HepG2 (cell line): ENCODE results near the gene BLMH. TPM values are rescaled to one million over a fixed set of nuclear protein-coding genes. Genes with fewer than 3 reads are reported as not detected.

Source experiments
- ATAC-seq: fragments of 200-7000 bp; cut with Tn5 transposase; 3 replicates; pipeline ENCODE4 v1.9.1; 2020; ENCODE audit warnings: mild to moderate bottlenecking, moderate library complexity
- BruUV-seq: library from RNA; stranded (reverse); fragments of 400-500 nt; replicated peaks from 2 replicates; lab custom pipeline; 2021; lab: Mats Ljungman, UMichigan
- CTCF ChIA-PET: fragments of 300-600 bp; formaldehyde crosslinking; extraction: SDS; loops from one replicate; lab custom pipeline; 2021; ENCODE audit warnings: low total read pairs, inconsistent platforms, low intra/inter-chr PET ratio; lab: Yijun Ruan, JAX
- POLR2A ChIA-PET: fragments of 350-600 bp; sonication (Branson Sonifier 250); formaldehyde crosslinking; loops from one replicate; lab custom pipeline; 2020; ENCODE audit warnings: antibody characterized with exemption, inconsistent platforms; lab: Yijun Ruan, JAX
- DNase-seq: peaks from one replicate; pipeline ENCODE4 v3.0.0-alpha.2; 2015; ENCODE audit warnings: low spot score
- FAIRE-seq: peaks from 3 replicates; lab custom pipeline; 2011; peaks lifted over from hg19 to GRCh38; lab: Jason Lieb, UNC
- H2AFZ ChIP-seq: one replicate; pipeline ENCODE4 v1.6.1; 2011; ENCODE audit warnings: low read length, inconsistent platforms
- H3K27ac ChIP-seq: fragments of 300-600 bp; 3 replicates; pipeline ENCODE4 v1.8.0; 2011; ENCODE audit warnings: mixed run types, mild to moderate bottlenecking, mixed read lengths, low read length, inconsistent platforms; ENCODE audit not compliant: insufficient read depth; ENCODE audit errors: extremely low read length
- H3K27me3 ChIP-seq, 2 experiments: fragments of 200-600 bp in 1 of 2; 2 replicates in 1 of 2; 3 replicates in 1 of 2; pipeline versions ENCODE4 v1.6.0 to v1.8.0; 2011; ENCODE audit warnings: low read length in 2 of 2, mild to moderate bottlenecking in 2 of 2, moderate library complexity in 2 of 2, inconsistent platforms in 1 of 2; ENCODE audit not compliant: insufficient read depth in 2 of 2, control insufficient read depth in 1 of 2
- H3K36me3 ChIP-seq, 2 experiments: fragments of 200-600 bp in 1 of 2; replicated peaks in 1 of 2; 2 replicates in 1 of 2; 3 replicates in 1 of 2; pipeline versions ENCODE4 v1.5.1 to v1.8.0; 2011; ENCODE audit warnings: low read length in 2 of 2, inconsistent platforms in 1 of 2; ENCODE audit not compliant: insufficient read depth in 2 of 2, control insufficient read depth in 1 of 2
- H3K4me1 ChIP-seq: 2 replicates; pipeline ENCODE4 v1.5.1; 2012; ENCODE audit warnings: low read length, inconsistent platforms; ENCODE audit not compliant: insufficient read depth
- H3K4me2 ChIP-seq: 2 replicates; pipeline ENCODE4 v1.6.0; 2011; ENCODE audit warnings: low read depth, low read length, inconsistent platforms
- H3K4me3 ChIP-seq, 3 experiments: fragments of 200-600 bp in 1 of 3; sonication (generic), shearing (Covaris generic) in 1 of 3; replicated peaks in 1 of 3; 2 replicates each; pipeline ENCODE4 v1.5.1; 2011 to 2016; ENCODE audit warnings: low read length in 3 of 3, inconsistent platforms in 2 of 3, low read depth in 2 of 3, mild to moderate bottlenecking in 2 of 3, control low read depth in 1 of 3, mixed read lengths in 1 of 3; ENCODE audit not compliant: insufficient read depth in 1 of 3
- H3K79me2 ChIP-seq: one replicate; pipeline ENCODE4 v1.6.1; 2011; ENCODE audit warnings: low read length, inconsistent platforms; ENCODE audit not compliant: insufficient read depth
- H3K9ac ChIP-seq: 2 replicates; pipeline ENCODE4 v1.6.0; 2011; ENCODE audit warnings: mild to moderate bottlenecking, low read depth, low read length, inconsistent platforms; ENCODE audit not compliant: insufficient read depth
- H3K9me3 ChIP-seq: 2 replicates; pipeline ENCODE4 v1.5.1; 2012; ENCODE audit warnings: mild to moderate bottlenecking, low read length
- H4K20me1 ChIP-seq: 2 replicates; pipeline ENCODE4 v1.6.0; 2011; ENCODE audit warnings: inconsistent platforms, mild to moderate bottlenecking, low read length, moderate library complexity; ENCODE audit not compliant: insufficient read depth
- ELF1 ChIP-seq: sonication (generic); formaldehyde crosslinking; IDR thresholded peaks from 2 replicates; pipeline ENCODE4 v1.4.0; 2020; ENCODE audit warnings: missing genetic modification reagents
- HHEX ChIP-seq: IDR thresholded peaks from 2 replicates; pipeline ENCODE4 v1.6.1; 2016; ENCODE audit warnings: control low read depth
- ISL2 ChIP-seq: sonication (generic); formaldehyde crosslinking; IDR thresholded peaks from 2 replicates; pipeline ENCODE4 v1.5.0; 2020; ENCODE audit warnings: missing genetic modification reagents
- KAT7 ChIP-seq: IDR thresholded peaks from 2 replicates; pipeline ENCODE4 v1.6.1; 2018; ENCODE audit warnings: borderline replicate concordance, missing compliant biosample characterization
- KDM5B ChIP-seq: sonication (generic); formaldehyde crosslinking; IDR thresholded peaks from 2 replicates; pipeline ENCODE4 v1.4.0; 2020; ENCODE audit warnings: missing genetic modification reagents, mild to moderate bottlenecking, borderline replicate concordance
- KLF16 ChIP-seq, 2 experiments: sonication (generic) in 1 of 2; formaldehyde crosslinking in 1 of 2; IDR thresholded peaks; 2 replicates each; pipeline versions ENCODE4 v1.6.1 to v1.8.0; 2016 to 2023; ENCODE audit warnings: missing genetic modification reagents in 2 of 2, missing compliant biosample characterization in 1 of 2
- ONECUT2 ChIP-seq: sonication (generic); formaldehyde crosslinking; IDR thresholded peaks from 2 replicates; pipeline ENCODE4 v1.4.0; 2020; ENCODE audit warnings: missing genetic modification reagents
- PCBP2 ChIP-seq: fragments of 200-400 bp; formaldehyde crosslinking; optimal IDR thresholded peaks from 2 replicates; pipeline ENCODE3; 2018; ENCODE audit warnings: low read length, low read depth; ENCODE audit not compliant: poor library complexity, severe bottlenecking
- ZMYM3 ChIP-seq: sonication (generic); formaldehyde crosslinking; IDR thresholded peaks from 2 replicates; pipeline ENCODE4 v1.5.1; 2020; ENCODE audit warnings: mild to moderate bottlenecking, missing genetic modification reagents
- ZNF280B ChIP-seq: sonication (generic); formaldehyde crosslinking; IDR thresholded peaks from 2 replicates; pipeline ENCODE4 v1.5.0; 2020; ENCODE audit warnings: missing genetic modification reagents, mild to moderate bottlenecking, borderline replicate concordance
- ZNF883 ChIP-seq: sonication (generic); formaldehyde crosslinking; IDR thresholded peaks from 2 replicates; pipeline ENCODE4 v1.5.1; 2020; ENCODE audit warnings: mild to moderate bottlenecking, missing genetic modification reagents; ENCODE audit errors: not compliant biosample characterization
- ZNF891 ChIP-seq: sonication (generic); formaldehyde crosslinking; IDR thresholded peaks from 2 replicates; pipeline ENCODE4 v1.5.0; 2020; ENCODE audit warnings: mild to moderate bottlenecking, missing genetic modification reagents
- WGBS: methylation state at CpG from one replicate; pipeline ENCODE4 v1.1.6; 2017; ENCODE audit warnings: low lambda C conversion rate; 5-methylcytosine and 5-hydroxymethylcytosine counted together
- in situ Hi-C: cut with HindIII; loops from 2 replicates; pipeline ENCODE4 v1.10.0; 2017; ENCODE audit warnings: low pct_unique_long_range_greater_than_20kb; ENCODE audit not compliant: extremely low pct_ligation_motif_present
- intact Hi-C: fragments of 100-400 bp; cut with micrococcal nuclease; formaldehyde crosslinking; loops from one replicate; pipeline ENCODE4 v1.10.0; 2022; ENCODE audit not compliant: unreplicated experiment
- polyA plus RNA-seq, 8 experiments: library from polyadenylated mRNA; depleted of rRNA in 3 of 8; stranded (reverse) in 7 of 8; unstranded in 1 of 8; fragments of >200 nt; fragmentation: Illumina TruSeq in 4 of 8; extraction: Trizol in 4 of 8; gene quantifications; 2 replicates each; pipeline versions ENCODE4 v1.2.1 to v1.2.3, GENCODE V29; 2011 to 2016; ENCODE audit warnings: low read depth in 4 of 8, missing spikeins in 1 of 8, mixed read lengths in 1 of 8; ENCODE audit not compliant: insufficient read depth in 1 of 8
- total RNA-seq, 5 experiments: library from RNA; depleted of rRNA; stranded (reverse); fragments of >200 nt; fragmentation: Illumina TruSeq; extraction: Trizol; gene quantifications; 2 replicates each; pipeline ENCODE4 v1.2.3, GENCODE V29; 2016; ENCODE audit warnings: low read depth in 1 of 5
- TF ChIP-seq, protein P1 (sequence below): sonication (generic); formaldehyde crosslinking; IDR thresholded peaks from 2 replicates; pipeline ENCODE4 v1.8.0; 2022; ENCODE audit warnings: mild to moderate bottlenecking, missing genetic modification reagents, moderate library complexity

The BLMH gene
- total and polyA plus RNA-seq, 2 of the 13 experiments (the other 11 are each of a cell fraction or from before 2014, with no cell fraction given) = 12.1 to 41.0 TPM

DNA sequence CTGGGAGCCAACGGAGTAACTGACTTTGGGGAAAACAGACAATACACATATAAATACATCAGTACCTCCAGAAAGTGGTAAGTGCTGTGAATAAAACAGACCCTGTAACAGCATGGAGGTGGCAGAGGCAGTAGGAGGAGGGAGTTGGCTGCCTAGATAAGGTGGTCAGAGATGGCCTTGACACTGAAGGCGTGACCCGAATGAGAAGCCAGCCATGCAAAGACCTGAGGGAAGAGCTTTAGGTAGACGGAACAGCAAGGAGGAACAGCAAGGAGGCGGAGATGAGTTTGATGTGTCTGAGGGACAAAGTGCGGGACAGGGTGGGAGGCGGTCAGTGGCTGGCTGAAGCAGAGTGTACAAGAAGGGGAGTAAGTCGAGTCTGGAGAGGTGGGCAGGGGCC lies 48.2 kb downstream of the BLMH start:
- WGBS = 76% methylated on average over 8 of the region's 8 CpGs
- in situ Hi-C loops (no loop called here), intact Hi-C loops (no loop called here)
- ChIA-PET CTCF (no interaction called here), POLR2A (no interaction called here)
- ATAC-seq (no peak), FAIRE-seq (no peak), DNase-seq (no peak)
- H3K27ac ChIP-seq = no peak overlapping the region
- no peak overlapping the region for H3K9ac ChIP-seq
- no peak for TF ChIP-seq ONECUT2 (CRISPR knock-in tag)
- no peak for TF ChIP-seq PCBP2
- no peak for TF ChIP-seq ZMYM3 (CRISPR knock-in tag)
- TF ChIP-seq, protein P1, sequence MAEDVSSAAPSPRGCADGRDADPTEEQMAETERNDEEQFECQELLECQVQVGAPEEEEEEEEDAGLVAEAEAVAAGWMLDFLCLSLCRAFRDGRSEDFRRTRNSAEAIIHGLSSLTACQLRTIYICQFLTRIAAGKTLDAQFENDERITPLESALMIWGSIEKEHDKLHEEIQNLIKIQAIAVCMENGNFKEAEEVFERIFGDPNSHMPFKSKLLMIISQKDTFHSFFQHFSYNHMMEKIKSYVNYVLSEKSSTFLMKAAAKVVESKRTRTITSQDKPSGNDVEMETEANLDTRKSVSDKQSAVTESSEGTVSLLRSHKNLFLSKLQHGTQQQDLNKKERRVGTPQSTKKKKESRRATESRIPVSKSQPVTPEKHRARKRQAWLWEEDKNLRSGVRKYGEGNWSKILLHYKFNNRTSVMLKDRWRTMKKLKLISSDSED (CRISPR knock-in tag) = no peak
- TF ChIP-seq ZNF280B = no peak
- TF ChIP-seq KLF16 (CRISPR knock-in tag; IDR thresholded peaks at IDR 0.05) = no peak
- no peak for TF ChIP-seq KAT7 (CRISPR knock-in tag)
- no peak for TF ChIP-seq ISL2 (CRISPR knock-in tag)
- TF ChIP-seq KDM5B (CRISPR knock-in tag) = no peak
- no peak for TF ChIP-seq ZNF883 (CRISPR knock-in tag)
- no peak for TF ChIP-seq ZNF891 (CRISPR knock-in tag)
- TF ChIP-seq HHEX = no peak
- no peak for TF ChIP-seq ELF1 (CRISPR knock-in tag)
- no TSS peak for BruUV-seq
- H3K4me1 ChIP-seq = peaks cover 10% of the 10 kb centered on the region
- no peak overlapping the region for H3K4me2 ChIP-seq
- no peaks in the 10 kb centered on the region for H3K9me3 ChIP-seq
- H4K20me1 ChIP-seq = no peaks in the 10 kb centered on the region
- no peak overlapping the region for H3K4me3 ChIP-seq
- H3K27me3 ChIP-seq = no peaks in the 10 kb centered on the region
- H3K36me3 ChIP-seq = peaks cover 5 to 10% of the 10 kb centered on the region in 2 experiments; a peak in 2 of 5 replicates
- H3K79me2 ChIP-seq = no peaks in the 10 kb centered on the region
- H2AFZ ChIP-seq = no peak overlapping the region
